HG03439 (cell line): ENCODE results near the gene EBP.

Source experiments
- ATAC-seq: cut with Tn5 transposase; IDR thresholded peaks from one replicate; pipeline ENCODE4 v1.9.1; 2021; ENCODE audit warnings: mild to moderate bottlenecking, moderate library complexity; ENCODE audit not compliant: unreplicated experiment

EBP gene

GRCh38 chrX:48521353-48522243, at the start of gene EBP:
EBP (plus strand) TSS chrX:48521808; CDS start chrX:48523772, 1,964 bp downstream.
- ATAC-seq = peak; percentile 97

GRCh38 chrX:48472225-48472624, 49.4 kb upstream of the EBP start:
- ATAC-seq = no peak

GRCh38 chrX:48472851-48473703, 48.5 kb upstream of the EBP start:
- no peak for ATAC-seq

GRCh38 chrX:48473704-48473990, 48.0 kb upstream of the EBP start:
- no peak for ATAC-seq

- no peak for ATAC-seq
Measured at GRCh38 chrX:48474127-48474526, 47.5 kb upstream of the EBP start.

GRCh38 chrX:48474581-48474980, 47.0 kb upstream of the EBP start:
- ATAC-seq = no peak

GRCh38 chrX:48475296-48475695, 46.3 kb upstream of the EBP start:
- no peak for ATAC-seq

GRCh38 chrX:48475774-48476577, 45.6 kb upstream of the EBP start, which contains the start of gene FTSJ1:
FTSJ1 (plus strand) TSS chrX:48476199; CDS start chrX:48478048, 1,849 bp downstream.
- ATAC-seq = peak; percentile 87

- no peak for ATAC-seq
Measured at GRCh38 chrX:48476919-48477318, 44.7 kb upstream of the EBP start.

- ATAC-seq = no peak
Measured at GRCh38 chrX:48477960-48478755, 43.5 kb upstream of the EBP start.

- ATAC-seq = no peak
Measured at GRCh38 chrX:48478806-48479205, 42.8 kb upstream of the EBP start.

GRCh38 chrX:48480142-48480541, 41.5 kb upstream of the EBP start:
- ATAC-seq = no peak

- ATAC-seq = no peak
Measured at GRCh38 chrX:48480583-48480982, 41.0 kb upstream of the EBP start.

GRCh38 chrX:48482526-48482925, 39.1 kb upstream of the EBP start:
- no peak for ATAC-seq

- ATAC-seq = no peak
Measured at GRCh38 chrX:48487362-48487798, 34.2 kb upstream of the EBP start.

GRCh38 chrX:48488034-48488433, 33.6 kb upstream of the EBP start:
- no peak for ATAC-seq

GRCh38 chrX:48489296-48489695, 32.3 kb upstream of the EBP start:
- no peak for ATAC-seq

GRCh38 chrX:48489892-48490291, 31.7 kb upstream of the EBP start:
- no peak for ATAC-seq

- no peak for ATAC-seq
Measured at GRCh38 chrX:48490661-48491060, 30.9 kb upstream of the EBP start.

- ATAC-seq = no peak
Measured at GRCh38 chrX:48491809-48492208, 29.8 kb upstream of the EBP start.
